ENCODE results near the gene GMPPA.

Gene GMPPA

DNA sequence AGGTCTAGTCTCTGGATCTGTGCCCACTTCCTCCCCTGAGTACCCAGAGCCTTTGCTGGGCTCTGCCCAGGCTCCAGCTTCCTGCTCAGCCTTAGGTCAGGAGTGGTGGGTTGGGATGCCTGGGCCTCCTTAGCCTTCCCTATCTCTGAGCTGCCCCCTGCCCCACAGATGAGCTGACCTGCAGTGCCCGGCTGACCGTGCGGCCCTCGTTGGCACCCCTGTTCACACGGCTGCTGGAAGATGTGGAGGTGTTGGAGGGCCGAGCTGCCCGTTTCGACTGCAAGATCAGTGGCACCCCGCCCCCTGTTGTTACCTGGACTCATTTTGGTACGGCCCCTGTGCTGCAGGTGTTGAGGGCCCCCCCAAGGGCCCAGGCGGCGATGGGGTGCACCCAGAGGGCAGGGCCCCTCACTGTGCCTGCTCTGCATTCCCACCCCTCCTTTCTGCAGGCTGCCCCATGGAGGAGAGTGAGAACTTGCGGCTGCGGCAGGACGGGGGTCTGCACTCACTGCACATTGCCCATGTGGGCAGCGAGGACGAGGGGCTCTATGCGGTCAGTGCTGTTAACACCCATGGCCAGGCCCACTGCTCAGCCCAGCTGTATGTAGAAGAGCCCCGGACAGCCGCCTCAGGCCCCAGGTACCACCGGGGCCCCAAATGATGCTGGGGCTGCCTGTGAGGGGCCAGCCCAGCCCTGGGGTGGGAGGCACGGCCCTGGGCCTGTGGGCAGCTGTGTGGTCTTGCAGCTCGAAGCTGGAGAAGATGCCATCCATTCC, 30.1 kb upstream of the GMPPA start:
- FAIRE-seq = no peak

DNA sequence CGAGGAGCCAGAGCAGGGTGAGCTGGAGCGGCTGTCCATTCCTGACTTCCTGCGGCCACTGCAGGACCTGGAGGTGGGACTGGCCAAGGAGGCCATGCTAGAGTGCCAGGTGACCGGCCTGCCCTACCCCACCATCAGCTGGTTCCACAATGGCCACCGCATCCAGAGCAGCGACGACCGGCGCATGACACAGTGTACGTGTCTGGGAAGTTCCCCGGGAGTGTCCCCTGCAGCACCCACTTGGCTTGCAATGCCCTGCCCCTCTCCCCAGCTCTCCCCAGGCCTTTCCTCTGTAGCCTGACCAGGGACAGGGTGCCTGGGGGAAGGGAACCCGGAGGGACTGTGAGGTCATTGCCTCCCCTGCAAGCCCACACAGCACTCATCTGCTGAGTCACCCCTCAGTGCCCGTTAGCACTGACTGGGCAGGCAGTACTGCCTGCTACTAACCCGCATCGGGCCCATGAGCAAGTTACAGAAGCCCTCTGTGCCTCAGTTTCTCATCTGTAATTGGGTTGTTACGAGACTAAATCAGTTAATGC, 29.4 kb upstream of the GMPPA start:
- FAIRE-seq = no peak

DNA sequence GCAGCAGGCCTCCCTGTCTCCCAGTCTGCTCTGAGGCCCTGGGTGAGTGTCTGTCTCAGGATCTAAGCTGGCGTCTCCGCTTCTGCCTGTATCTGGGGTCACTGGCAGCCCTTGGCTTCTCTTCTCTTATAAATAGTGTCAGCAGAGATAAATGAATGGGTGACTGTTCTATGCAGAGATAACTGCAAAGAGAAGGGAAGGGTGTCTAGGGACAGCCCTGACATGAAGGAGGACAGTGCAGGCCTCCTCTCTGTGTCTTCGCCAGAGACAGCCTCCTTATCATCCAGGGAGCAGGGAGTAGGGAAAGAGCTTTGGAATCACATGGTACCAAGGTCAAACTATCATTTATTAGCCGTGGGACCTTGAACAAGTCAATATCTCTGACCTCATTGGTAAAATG, 28.3 kb upstream of the GMPPA start:
- no peak for FAIRE-seq

DNA sequence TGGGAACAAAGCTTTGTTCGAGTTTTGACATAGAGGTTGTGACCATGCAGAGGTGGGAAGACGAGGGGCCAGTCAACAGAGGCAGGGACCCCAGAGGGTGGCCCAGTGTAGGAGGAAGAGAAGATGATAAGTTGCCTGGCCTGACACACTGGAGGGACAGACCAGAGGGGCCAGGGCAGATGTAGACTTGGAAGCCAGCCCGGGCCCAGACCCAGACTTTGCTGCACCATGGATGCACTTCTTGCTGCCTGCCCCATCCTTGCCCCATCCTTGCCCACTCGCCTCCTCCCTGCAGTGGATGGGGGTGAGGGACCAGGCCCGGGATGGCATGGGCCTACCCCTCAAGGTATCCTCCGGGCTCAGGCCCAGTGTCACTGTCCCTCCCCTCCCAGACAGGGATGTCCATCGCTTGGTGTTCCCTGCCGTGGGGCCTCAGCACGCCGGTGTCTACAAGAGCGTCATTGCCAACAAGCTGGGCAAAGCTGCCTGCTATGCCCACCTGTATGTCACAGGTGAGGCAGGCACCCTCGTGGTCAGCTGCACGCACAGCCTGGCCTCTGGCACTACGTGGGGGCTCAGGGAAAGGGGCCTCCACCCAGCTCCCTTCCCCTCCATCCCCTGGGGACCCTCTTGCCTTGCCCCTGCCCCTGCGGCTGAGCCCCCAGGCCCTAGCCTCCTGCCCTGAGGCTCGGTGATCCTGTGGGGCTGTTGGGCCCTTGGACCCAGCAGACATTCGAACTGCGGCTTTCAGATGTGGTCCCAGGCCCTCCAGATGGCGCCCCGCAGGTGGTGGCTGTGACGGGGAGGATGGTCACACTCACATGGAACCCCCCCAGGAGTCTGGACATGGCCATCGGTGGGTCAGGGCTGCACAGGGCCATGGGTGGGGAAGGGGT, 27.0 kb upstream of the GMPPA start:
- FAIRE-seq = no peak

DNA sequence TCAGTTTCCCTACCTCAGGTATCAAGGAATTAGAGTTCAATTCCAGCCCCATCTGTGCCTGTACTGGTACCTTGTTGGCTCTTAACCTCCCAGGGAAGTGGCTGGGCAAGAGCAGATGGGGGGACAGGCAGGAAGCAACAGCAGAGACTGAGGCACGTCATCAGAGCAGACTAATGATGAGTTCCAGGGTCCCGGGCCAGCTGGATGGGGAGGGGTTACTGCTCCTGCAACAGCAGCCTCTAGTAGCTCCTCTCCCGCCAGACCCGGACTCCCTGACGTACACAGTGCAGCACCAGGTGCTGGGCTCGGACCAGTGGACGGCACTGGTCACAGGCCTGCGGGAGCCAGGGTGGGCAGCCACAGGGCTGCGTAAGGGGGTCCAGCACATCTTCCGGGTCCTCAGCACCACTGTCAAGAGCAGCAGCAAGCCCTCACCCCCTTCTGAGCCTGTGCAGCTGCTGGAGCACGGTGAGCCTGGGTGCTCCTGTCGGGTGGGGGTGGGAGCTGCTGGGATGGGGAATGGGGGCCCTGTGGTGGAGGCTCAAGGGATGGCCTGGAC, 26.0 kb upstream of the GMPPA start:
- no peak for FAIRE-seq

DNA sequence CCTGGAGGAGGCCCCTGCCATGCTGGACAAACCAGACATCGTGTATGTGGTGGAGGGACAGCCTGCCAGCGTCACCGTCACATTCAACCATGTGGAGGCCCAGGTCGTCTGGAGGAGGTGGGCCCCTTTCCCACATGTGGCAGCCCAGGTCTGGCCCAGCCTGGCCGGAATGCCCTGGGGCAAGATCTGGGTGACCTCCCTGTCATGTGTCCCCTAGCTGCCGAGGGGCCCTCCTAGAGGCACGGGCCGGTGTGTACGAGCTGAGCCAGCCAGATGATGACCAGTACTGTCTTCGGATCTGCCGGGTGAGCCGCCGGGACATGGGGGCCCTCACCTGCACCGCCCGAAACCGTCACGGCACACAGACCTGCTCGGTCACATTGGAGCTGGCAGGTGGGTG, 25.2 kb upstream of the GMPPA start:
- no peak for FAIRE-seq

DNA sequence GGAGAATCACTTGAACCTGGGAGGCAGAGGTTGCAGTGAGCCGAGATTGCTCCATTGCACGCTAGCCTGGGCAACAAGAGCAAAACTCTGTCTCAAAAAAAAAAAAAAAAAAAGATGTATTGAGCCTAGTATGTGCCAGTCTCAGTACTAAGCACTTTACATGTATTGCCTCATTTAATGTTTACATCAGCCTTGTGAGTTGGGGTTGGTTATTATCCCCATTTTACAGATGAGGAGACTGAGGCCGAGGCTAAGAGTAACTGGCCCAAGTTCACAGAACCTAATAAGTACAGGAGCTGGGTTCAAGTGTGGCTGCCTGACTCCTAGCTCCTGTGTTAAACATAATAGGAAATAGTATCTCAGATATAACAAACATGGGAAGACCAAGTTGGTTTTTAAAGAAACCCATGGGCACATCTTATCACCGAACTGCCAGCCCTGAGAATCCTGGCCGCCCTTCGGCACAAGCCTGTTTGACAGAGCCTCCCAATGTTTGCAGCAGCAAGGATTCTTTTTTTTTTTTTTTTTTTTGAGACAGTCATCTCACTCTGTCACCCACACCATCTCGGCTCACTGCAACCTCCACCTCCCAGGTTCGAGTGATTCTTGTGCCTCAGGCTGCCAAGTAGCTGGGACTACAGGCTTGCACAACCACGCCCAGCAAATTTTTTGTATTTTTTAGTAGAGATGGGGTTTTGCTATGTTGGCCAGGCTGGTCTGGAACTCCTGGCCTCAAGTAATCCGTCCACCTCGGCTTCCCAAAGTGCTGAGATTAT, 24.2 kb upstream of the GMPPA start:
- no peak for FAIRE-seq

DNA sequence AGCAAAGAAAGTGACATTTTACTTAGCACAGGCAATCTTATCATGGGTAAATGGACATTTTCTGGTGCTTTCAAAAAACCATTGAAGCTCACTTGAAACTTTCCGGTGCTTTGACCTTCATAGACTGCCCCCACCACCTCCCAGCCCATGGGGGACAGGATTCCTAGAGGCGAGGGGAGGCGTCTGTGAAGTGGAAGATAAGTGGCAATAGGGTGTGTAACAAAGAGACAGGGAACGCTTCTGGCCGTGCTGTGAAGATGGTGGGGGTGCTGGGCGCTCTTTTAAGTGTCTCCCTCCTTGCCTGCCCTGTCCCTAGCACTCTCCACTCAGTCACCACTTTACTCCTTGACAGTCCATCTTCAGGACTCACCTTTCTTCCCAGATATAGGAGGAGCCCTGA, 23.4 kb upstream of the GMPPA start:
- no peak for FAIRE-seq

DNA sequence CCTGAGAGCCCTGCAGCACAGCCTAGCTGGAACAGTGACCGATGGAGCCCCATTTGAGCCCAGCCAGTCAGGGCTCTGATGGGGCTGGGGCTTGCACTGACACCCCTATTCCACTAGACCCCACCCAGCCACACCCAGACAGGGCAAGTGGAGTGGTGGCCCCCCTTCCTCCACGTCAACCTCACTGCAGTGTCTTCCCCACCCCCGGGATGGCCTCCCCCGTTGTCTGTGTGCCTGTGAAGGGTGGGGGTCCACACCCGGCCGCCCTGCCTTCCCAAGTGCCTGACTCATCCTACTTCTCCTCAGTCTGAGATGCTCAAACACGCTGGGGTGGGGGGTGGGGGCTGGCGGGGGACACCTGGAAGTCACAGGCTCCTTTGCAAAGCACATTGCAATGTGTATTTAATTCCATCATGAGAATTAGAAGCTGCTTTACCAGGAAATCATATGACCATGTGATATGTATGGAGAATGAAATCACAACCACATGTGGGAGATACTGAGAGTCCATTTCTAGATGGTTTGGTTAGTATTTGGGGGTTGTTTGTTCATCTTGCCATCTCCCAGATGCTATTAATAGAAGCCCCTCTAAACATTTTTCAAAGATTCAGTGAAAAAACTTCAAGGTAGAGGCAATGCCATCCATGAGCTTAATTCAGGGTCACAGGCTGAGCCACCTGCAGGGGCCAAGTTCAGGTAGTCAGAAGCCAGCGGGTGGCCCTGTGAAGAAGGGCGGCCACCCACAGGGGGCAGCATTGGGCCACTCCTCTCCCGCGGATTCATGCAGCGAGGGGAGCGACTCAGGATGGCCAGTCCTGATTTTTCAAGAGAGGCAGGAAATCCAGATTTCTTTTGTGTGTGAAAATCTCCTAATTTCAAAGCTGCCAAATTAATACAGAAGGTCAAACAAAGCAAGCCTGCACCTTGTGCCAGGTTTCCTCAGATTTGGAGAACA, 22.7 kb upstream of the GMPPA start:
- FAIRE-seq = no peak

DNA sequence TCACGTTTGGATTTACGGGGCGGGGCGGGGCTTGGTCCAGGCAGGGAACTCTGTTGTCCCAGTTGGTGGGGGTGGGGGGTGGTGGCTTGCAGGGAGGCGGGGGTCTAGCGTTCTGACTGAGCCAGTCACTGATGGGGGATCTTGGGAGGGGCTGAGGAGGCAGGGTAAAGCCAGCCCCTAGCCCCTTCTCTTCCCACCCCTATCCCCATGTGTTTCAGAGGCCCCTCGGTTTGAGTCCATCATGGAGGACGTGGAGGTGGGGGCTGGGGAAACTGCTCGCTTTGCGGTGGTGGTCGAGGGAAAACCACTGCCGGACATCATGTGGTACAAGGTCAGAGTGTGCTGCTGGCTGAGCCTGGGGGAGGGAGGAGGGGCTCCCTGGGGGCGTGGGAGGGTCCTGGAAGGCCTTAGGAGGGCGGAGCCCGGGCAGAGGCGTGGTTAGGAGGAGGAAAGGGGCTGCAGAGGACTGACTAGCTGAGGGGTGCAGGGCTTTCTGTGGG, 22.0 kb upstream of the GMPPA start:
- FAIRE-seq = no peak

DNA sequence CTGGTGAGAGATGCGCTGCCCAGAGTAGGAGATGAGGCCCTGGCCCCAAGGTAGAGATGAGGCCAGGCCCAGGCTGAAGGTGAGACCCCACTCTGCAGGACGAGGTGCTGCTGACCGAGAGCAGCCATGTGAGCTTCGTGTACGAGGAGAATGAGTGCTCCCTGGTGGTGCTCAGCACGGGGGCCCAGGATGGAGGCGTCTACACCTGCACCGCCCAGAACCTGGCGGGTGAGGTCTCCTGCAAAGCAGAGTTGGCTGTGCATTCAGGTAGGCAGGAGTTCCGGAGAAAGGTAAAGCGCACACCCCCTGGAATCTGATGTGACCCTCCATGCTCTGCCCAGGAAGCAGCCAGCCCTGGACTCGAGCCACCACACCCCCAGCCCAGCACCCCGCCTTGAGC, 21.5 kb upstream of the GMPPA start:
- FAIRE-seq = no peak

DNA sequence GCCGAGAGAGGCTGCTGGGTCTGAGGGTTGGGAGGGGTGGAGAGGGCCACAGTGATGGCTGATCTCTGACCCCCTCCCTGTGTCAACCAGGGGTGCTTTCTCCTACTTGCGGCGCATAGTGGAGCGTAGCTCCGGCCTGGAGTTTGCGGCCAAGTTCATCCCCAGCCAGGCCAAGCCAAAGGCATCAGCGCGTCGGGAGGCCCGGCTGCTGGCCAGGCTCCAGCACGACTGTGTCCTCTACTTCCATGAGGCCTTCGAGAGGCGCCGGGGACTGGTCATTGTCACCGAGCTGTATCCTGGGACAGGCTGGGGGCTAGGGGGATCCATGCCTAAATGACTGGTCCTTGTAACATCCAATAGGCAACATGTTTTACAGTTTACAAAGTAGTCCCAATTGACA, 20.9 kb upstream of the GMPPA start:
- no peak for FAIRE-seq

DNA sequence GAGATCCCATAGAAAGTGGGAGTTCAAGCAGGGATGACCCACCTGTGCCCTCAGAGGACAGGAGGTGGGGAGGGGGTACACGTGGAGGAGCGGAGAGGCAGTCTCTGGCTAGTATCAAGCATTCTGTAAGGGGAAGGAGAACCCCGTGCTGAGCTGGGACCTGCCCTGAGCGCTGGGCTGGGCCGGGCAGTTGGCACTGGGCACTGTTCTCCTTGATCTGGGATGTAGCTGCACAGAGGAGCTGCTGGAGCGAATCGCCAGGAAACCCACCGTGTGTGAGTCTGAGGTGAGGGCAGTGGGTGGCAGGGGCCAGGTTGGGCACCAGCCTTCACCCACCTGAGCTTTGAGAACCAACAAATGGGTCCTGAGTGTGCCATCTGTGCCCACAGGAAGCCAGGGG, 19.8 kb upstream of the GMPPA start:
- no peak for FAIRE-seq

DNA sequence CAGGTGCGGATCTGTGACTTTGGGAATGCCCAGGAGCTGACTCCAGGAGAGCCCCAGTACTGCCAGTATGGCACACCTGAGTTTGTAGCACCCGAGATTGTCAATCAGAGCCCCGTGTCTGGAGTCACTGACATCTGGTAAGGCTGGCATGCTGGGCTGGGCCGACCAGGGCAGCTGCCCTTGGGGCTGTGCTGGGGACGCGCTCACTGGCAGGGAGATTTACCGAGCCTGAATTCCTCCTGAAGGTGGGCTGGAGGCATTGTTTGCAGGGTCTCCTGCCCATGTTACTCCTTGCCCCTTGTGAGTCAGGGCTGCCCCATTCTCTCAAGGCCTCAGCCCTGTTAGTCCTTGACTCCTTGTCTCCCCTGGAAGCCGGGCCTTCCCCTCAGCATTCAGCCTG, 18.7 kb upstream of the GMPPA start:
- no peak for FAIRE-seq

DNA sequence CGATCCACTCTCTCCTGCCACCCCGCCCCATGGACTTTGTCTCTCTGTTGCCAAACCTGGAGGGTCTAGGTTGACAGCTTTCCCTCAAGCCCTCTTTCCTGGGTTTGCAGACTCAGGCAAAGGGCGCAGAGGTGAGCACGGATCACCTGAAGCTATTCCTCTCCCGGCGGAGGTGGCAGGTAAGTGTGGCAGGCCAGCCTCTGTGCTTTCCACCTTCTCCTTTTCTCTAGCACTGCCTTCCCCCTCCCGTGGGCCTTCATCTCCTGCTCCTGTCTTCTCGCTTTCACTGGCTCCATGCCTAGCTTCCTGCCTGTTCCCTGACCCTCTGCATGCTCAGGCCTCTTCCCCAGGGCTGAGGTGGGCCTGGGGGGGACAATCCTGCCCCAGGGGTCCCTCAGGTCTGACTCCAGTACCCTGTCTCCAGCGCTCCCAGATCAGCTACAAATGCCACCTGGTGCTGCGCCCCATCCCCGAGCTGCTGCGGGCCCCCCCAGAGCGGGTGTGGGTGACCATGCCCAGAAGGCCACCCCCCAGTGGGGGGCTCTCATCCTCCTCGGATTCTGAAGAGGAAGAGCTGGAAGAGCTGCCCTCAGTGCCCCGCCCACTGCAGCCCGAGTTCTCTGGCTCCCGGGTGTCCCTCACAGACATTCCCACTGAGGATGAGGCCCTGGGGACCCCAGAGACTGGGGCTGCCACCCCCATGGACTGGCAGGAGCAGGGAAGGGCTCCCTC, 15.9 kb upstream of the GMPPA start:
- no peak for FAIRE-seq

DNA sequence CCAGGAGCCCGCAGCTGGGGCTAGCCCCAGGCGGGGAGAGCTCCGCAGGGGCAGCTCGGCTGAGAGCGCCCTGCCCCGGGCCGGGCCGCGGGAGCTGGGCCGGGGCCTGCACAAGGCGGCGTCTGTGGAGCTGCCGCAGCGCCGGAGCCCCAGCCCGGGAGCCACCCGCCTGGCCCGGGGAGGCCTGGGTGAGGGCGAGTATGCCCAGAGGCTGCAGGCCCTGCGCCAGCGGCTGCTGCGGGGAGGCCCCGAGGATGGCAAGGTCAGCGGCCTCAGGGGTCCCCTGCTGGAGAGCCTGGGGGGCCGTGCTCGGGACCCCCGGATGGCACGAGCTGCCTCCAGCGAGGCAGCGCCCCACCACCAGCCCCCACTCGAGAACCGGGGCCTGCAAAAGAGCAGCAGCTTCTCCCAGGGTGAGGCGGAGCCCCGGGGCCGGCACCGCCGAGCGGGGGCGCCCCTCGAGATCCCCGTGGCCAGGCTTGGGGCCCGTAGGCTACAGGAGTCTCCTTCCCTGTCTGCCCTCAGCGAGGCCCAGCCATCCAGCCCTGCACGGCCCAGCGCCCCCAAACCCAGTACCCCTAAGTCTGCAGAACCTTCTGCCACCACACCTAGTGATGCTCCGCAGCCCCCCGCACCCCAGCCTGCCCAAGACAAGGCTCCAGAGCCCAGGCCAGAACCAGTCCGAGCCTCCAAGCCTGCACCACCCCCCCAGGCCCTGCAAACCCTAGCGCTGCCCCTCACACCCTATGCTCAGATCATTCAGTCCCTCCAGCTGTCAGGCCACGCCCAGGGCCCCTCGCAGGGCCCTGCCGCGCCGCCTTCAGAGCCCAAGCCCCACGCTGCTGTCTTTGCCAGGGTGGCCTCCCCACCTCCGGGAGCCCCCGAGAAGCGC, 15.0 kb upstream of the GMPPA start:
- no peak for FAIRE-seq

DNA sequence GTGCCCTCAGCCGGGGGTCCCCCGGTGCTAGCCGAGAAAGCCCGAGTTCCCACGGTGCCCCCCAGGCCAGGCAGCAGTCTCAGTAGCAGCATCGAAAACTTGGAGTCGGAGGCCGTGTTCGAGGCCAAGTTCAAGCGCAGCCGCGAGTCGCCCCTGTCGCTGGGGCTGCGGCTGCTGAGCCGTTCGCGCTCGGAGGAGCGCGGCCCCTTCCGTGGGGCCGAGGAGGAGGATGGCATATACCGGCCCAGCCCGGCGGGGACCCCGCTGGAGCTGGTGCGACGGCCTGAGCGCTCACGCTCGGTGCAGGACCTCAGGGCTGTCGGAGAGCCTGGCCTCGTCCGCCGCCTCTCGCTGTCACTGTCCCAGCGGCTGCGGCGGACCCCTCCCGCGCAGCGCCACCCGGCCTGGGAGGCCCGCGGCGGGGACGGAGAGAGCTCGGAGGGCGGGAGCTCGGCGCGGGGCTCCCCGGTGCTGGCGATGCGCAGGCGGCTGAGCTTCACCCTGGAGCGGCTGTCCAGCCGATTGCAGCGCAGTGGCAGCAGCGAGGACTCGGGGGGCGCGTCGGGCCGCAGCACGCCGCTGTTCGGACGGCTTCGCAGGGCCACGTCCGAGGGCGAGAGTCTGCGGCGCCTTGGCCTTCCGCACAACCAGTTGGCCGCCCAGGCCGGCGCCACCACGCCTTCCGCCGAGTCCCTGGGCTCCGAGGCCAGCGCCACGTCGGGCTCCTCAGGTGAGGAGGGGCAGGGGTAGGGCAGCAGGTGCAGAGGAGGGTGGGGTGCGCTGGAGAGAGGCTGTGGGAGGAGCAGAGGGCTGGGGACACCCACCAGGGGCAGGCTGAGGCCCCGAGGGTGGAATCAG, 14.1 kb upstream of the GMPPA start:
- FAIRE-seq = no peak

DNA sequence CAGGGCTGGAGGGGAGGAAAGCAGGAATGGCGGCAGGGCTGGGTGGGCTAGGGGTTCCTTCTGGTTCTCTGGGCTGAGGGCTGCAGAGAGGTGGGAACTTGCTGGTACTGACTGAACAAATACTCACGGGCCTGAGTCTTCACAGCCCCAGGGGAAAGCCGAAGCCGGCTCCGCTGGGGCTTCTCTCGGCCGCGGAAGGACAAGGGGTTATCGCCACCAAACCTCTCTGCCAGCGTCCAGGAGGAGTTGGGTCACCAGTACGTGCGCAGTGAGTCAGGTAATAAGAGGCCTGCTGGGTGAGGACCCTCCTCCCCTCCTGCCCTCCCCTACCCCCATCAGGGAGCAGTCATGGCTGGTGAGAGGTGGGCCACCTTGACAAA, 13.5 kb upstream of the GMPPA start:
- FAIRE-seq = no peak
